ENCODE data around the gene CALM3.

- no peak for TF ChIP-seq SMC3 (IDR thresholded peaks at IDR 0.05; ENCODE audit: low read depth, low read length)
- TF ChIP-seq POLR2A (IDR thresholded peaks at IDR 0.05; ENCODE audit: low read depth, low read length) = no peak
- TF ChIP-seq CTCF (conservative IDR thresholded peaks at IDR 0.05; ENCODE audit: low read depth, low read length) = no peak
- TF ChIP-seq RCOR1 (IDR thresholded peaks at IDR 0.05; ENCODE audit: insufficient replicate concordance, low read length) = no peak
- TF ChIP-seq MAZ (IDR thresholded peaks at IDR 0.05; ENCODE audit: borderline replicate concordance, low read depth, low read length) = no peak
These were observed 4.9 kb downstream of the CALM3 start for GRCh38 chr19:46606019-46606418.

Measured in IMR-90 (cell line).